SK-N-SH treated with all-trans-retinoic acid at 6 μM for 48 hours (cell line): Measurements from ENCODE around the gene KCNIP4.

Source experiments
- ATAC-seq: fragments of 200-7000 bp; cut with Tn5 transposase; 3 replicates; pipeline ENCODE4 v1.9.1; 2020; ENCODE audit warnings: mild to moderate bottlenecking, moderate library complexity
- ARNTL ChIP-seq: fragments of 450-650 bp; formaldehyde crosslinking; IDR thresholded peaks from 2 replicates; pipeline ENCODE4 v1.5.0; 2020; ENCODE audit warnings: low read depth, mild to moderate bottlenecking, moderate library complexity, borderline replicate concordance
- CSDC2 ChIP-seq: fragments of 250-450 bp; sonication (Bioruptor Pico); IDR thresholded peaks from 2 replicates; pipeline ENCODE4 v1.5.0; 2020; ENCODE audit warnings: mild to moderate bottlenecking, moderate library complexity
- ESRRG ChIP-seq: fragments of 250-450 bp; sonication (Bioruptor Pico); IDR thresholded peaks from 2 replicates; pipeline ENCODE4 v1.6.1; 2021; ENCODE audit warnings: mild to moderate bottlenecking
- GLIS3 ChIP-seq: fragments of 250-450 bp; sonication (Bioruptor Pico); IDR thresholded peaks from 2 replicates; pipeline ENCODE4 v1.5.0; 2020; ENCODE audit warnings: mild to moderate bottlenecking, moderate library complexity
- ISL1 ChIP-seq: fragments of 250-450 bp; sonication (Bioruptor Pico); IDR thresholded peaks from 2 replicates; pipeline ENCODE4 v2.1.2; 2022; ENCODE audit warnings: mild to moderate bottlenecking, moderate library complexity
- OSR1 ChIP-seq: fragments of 250-450 bp; sonication (Bioruptor Pico); IDR thresholded peaks from 2 replicates; pipeline ENCODE4 v1.8.0; 2022; ENCODE audit warnings: moderate library complexity, mild to moderate bottlenecking, inconsistent platforms
- POU6F1 ChIP-seq: fragments of 250-450 bp; sonication (Bioruptor Pico); IDR thresholded peaks from 2 replicates; pipeline ENCODE4 v1.8.0; 2021; ENCODE audit warnings: low read depth, mild to moderate bottlenecking, moderate library complexity, borderline replicate concordance
- PPARA ChIP-seq: fragments of 250-450 bp; sonication (Bioruptor Pico); IDR thresholded peaks from 2 replicates; pipeline ENCODE4 v1.5.0; 2020; ENCODE audit warnings: mild to moderate bottlenecking, borderline replicate concordance
- SNAI2 ChIP-seq: fragments of 250-450 bp; sonication (Bioruptor Pico); IDR thresholded peaks from 2 replicates; pipeline ENCODE4 v1.5.0; 2020; ENCODE audit warnings: mild to moderate bottlenecking, moderate library complexity
- TCF4 ChIP-seq: fragments of 250-450 bp; sonication (Bioruptor Pico); IDR thresholded peaks from 2 replicates; pipeline ENCODE4 v1.8.0; 2021; ENCODE audit warnings: mild to moderate bottlenecking, moderate library complexity, borderline replicate concordance
- TOX ChIP-seq: fragments of 250-450 bp; sonication (Bioruptor Pico); IDR thresholded peaks from 2 replicates; pipeline ENCODE4 v1.8.0; 2021; ENCODE audit warnings: mild to moderate bottlenecking, moderate library complexity, borderline replicate concordance
- ZC3H10 ChIP-seq: fragments of 250-450 bp; sonication (Bioruptor Pico); IDR thresholded peaks from 2 replicates; pipeline ENCODE4 v1.5.1; 2021; ENCODE audit warnings: mild to moderate bottlenecking, moderate library complexity
- ZFP3 ChIP-seq: fragments of 250-450 bp; sonication (Bioruptor Pico); IDR thresholded peaks from 2 replicates; pipeline ENCODE4 v1.5.0; 2020; ENCODE audit warnings: mild to moderate bottlenecking, moderate library complexity
- ZFP30 ChIP-seq: fragments of 450-650 bp; formaldehyde crosslinking; IDR thresholded peaks from 2 replicates; pipeline ENCODE4 v1.5.0; 2022; ENCODE audit warnings: mild to moderate bottlenecking, moderate library complexity
- ZNF565 ChIP-seq: fragments of 450-650 bp; formaldehyde crosslinking; conservative IDR thresholded peaks from 2 replicates; pipeline ENCODE4 v1.5.0; 2020; ENCODE audit warnings: low read depth, mild to moderate bottlenecking, moderate library complexity
- ZNF8 ChIP-seq: fragments of 450-650 bp; formaldehyde crosslinking; IDR thresholded peaks from 2 replicates; pipeline ENCODE4 v1.5.0; 2020; ENCODE audit warnings: mild to moderate bottlenecking, moderate library complexity
- TF ChIP-seq, protein P1 (sequence below): fragments of 250-450 bp; sonication (Bioruptor Pico); IDR thresholded peaks from 2 replicates; pipeline ENCODE4 v1.5.1; 2021; ENCODE audit warnings: mild to moderate bottlenecking, moderate library complexity
- TF ChIP-seq, protein P2 (sequence below): fragments of 250-450 bp; sonication (Bioruptor Pico); IDR thresholded peaks from 2 replicates; pipeline ENCODE4 v1.8.0; 2020; ENCODE audit warnings: mild to moderate bottlenecking, moderate library complexity, borderline replicate concordance
- TF ChIP-seq, protein P3 (sequence below): fragments of 250-450 bp; sonication (Bioruptor Pico); IDR thresholded peaks from 2 replicates; pipeline ENCODE4 v1.5.0; 2020; ENCODE audit warnings: mild to moderate bottlenecking, moderate library complexity
- TF ChIP-seq, protein P4 (sequence below): fragments of 250-450 bp; sonication (Bioruptor Pico); IDR thresholded peaks from 2 replicates; pipeline ENCODE4 v1.5.1; 2020; ENCODE audit warnings: low read depth, mild to moderate bottlenecking, moderate library complexity

Gene KCNIP4

GRCh38 chr4:21271439-21272052 is 677.0 kb downstream of the KCNIP4 start (continued):
- TF ChIP-seq POU6F1 (no peak), OSR1 (CRISPR knock-in tag) (no peak), CSDC2 (CRISPR knock-in tag) (no peak), ZC3H10 (CRISPR knock-in tag) (no peak), ZNF565 (CRISPR knock-in tag) (no peak)
- TF ChIP-seq, protein P1, sequence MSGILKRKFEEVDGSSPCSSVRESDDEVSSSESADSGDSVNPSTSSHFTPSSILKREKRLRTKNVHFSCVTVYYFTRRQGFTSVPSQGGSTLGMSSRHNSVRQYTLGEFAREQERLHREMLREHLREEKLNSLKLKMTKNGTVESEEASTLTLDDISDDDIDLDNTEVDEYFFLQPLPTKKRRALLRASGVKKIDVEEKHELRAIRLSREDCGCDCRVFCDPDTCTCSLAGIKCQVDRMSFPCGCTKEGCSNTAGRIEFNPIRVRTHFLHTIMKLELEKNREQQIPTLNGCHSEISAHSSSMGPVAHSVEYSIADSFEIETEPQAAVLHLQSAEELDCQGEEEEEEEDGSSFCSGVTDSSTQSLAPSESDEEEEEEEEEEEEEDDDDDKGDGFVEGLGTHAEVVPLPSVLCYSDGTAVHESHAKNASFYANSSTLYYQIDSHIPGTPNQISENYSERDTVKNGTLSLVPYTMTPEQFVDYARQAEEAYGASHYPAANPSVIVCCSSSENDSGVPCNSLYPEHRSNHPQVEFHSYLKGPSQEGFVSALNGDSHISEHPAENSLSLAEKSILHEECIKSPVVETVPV = no peak

DNA sequence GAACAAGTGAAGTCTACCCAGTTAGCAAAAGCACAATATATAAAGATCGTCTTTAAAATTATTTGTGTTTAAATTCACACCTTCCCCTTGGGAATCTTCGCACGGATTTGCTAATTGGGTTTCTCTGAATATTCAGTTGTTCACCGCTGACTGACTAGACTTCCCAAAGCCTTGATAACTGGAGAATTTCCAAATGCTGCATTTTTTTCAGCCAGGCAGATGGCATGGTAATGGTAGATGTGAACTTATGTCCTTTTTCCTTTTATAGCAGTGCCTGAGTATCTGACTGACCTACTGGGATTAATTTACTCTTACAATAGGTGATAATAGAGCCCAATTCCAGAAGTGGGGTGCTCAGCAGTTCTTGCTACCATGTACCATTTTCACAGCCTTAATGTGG is 700.2 kb downstream of the KCNIP4 start:
- TF ChIP-seq ISL1 (CRISPR knock-in tag) (no peak), ZNF565 (CRISPR knock-in tag) (no peak), ESRRG (CRISPR knock-in tag) (no peak), TCF4 (CRISPR knock-in tag) (no peak), CSDC2 (CRISPR knock-in tag) (no peak), TOX (CRISPR knock-in tag) (no peak), SNAI2 (no peak), ZFP30 (CRISPR knock-in tag) (no peak), POU6F1 (no peak), OSR1 (CRISPR knock-in tag) (no peak), PPARA (CRISPR knock-in tag) (no peak), GLIS3 (no peak), ZFP3 (CRISPR knock-in tag) (no peak), ARNTL (no peak), ZNF8 (CRISPR knock-in tag) (no peak)
- TF ChIP-seq, protein P2, sequence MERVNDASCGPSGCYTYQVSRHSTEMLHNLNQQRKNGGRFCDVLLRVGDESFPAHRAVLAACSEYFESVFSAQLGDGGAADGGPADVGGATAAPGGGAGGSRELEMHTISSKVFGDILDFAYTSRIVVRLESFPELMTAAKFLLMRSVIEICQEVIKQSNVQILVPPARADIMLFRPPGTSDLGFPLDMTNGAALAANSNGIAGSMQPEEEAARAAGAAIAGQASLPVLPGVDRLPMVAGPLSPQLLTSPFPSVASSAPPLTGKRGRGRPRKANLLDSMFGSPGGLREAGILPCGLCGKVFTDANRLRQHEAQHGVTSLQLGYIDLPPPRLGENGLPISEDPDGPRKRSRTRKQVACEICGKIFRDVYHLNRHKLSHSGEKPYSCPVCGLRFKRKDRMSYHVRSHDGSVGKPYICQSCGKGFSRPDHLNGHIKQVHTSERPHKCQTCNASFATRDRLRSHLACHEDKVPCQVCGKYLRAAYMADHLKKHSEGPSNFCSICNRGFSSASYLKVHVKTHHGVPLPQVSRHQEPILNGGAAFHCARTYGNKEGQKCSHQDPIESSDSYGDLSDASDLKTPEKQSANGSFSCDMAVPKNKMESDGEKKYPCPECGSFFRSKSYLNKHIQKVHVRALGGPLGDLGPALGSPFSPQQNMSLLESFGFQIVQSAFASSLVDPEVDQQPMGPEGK (CRISPR knock-in tag) = no peak
- TF ChIP-seq, protein P1 = no peak
- TF ChIP-seq, protein P3, sequence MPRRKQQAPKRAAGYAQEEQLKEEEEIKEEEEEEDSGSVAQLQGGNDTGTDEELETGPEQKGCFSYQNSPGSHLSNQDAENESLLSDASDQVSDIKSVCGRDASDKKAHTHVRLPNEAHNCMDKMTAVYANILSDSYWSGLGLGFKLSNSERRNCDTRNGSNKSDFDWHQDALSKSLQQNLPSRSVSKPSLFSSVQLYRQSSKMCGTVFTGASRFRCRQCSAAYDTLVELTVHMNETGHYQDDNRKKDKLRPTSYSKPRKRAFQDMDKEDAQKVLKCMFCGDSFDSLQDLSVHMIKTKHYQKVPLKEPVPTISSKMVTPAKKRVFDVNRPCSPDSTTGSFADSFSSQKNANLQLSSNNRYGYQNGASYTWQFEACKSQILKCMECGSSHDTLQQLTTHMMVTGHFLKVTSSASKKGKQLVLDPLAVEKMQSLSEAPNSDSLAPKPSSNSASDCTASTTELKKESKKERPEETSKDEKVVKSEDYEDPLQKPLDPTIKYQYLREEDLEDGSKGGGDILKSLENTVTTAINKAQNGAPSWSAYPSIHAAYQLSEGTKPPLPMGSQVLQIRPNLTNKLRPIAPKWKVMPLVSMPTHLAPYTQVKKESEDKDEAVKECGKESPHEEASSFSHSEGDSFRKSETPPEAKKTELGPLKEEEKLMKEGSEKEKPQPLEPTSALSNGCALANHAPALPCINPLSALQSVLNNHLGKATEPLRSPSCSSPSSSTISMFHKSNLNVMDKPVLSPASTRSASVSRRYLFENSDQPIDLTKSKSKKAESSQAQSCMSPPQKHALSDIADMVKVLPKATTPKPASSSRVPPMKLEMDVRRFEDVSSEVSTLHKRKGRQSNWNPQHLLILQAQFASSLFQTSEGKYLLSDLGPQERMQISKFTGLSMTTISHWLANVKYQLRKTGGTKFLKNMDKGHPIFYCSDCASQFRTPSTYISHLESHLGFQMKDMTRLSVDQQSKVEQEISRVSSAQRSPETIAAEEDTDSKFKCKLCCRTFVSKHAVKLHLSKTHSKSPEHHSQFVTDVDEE (CRISPR knock-in tag) = no peak
- TF ChIP-seq, protein P4, sequence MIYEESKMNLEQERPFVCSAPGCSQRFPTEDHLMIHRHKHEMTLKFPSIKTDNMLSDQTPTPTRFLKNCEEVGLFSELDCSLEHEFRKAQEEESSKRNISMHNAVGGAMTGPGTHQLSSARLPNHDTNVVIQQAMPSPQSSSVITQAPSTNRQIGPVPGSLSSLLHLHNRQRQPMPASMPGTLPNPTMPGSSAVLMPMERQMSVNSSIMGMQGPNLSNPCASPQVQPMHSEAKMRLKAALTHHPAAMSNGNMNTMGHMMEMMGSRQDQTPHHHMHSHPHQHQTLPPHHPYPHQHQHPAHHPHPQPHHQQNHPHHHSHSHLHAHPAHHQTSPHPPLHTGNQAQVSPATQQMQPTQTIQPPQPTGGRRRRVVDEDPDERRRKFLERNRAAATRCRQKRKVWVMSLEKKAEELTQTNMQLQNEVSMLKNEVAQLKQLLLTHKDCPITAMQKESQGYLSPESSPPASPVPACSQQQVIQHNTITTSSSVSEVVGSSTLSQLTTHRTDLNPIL (CRISPR knock-in tag) = no peak
- no peak for ATAC-seq
